ENCODE data around the gene TBL1X.
"Not testable (repeated sequence)": the region's sequence is repeated elsewhere in the genome, so short reads cannot be mapped to it uniquely, and the experiment has no call there.

The TBL1X gene

GRCh38 chrX:9436812-9437211 lies 28.0 kb upstream of the TBL1X start:
- Histone ChIP-seq H3K9ac (ENCODE audit: low read depth, low read length) (no peak overlapping the region), H3K4me3 (ENCODE audit: low read length) (no peak overlapping the region), H3K4me2 (ENCODE audit: low read length) (no peak overlapping the region), H3K4me1 (ENCODE audit: control insufficient read depth, insufficient read depth, low read length) (no peaks in the 10 kb centered on the region), H3K36me3 (ENCODE audit: insufficient read depth, low read length) (no peaks in the 10 kb centered on the region), H3K9me3 (replicated peaks; ENCODE audit: low read length) (no peaks in the 10 kb centered on the region), H3K27me3 (ENCODE audit: control insufficient read depth, insufficient read depth, low read length) (no peaks in the 10 kb centered on the region)

DNA sequence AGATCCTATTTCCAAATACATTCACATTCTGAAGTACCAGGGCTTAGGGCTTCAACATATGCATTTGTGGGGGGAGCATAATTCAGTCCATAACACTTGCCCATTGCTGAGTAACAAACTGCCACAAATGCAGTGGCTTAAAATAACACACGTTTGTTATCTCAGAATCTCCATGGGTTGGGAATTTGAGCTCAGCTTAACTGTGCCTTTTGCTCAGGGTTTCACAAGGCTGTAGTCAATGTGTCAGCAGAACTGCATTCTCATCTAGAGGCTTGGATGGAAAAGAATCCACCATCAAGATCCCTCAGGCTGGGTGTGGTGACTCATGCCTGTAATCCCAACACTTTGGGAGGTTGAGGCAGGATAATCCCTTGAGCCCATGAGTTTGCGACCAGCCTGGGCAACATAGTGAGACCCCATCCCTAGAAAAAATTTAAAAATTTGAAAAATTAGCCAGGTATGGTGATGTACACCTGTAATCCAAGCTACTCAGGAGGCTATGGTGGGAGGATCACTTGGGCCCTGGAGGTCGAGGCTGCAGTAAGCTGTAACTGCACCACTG lies 25.8 kb upstream of the TBL1X start:
- no peak overlapping the region for H3K4me3 ChIP-seq (ENCODE audit: low read length)
- no peaks in the 10 kb centered on the region for H3K27me3 ChIP-seq (ENCODE audit: control insufficient read depth, insufficient read depth, low read length)
- H3K4me1 ChIP-seq (ENCODE audit: control insufficient read depth, insufficient read depth, low read length) = no peaks in the 10 kb centered on the region
- H3K9ac ChIP-seq (ENCODE audit: low read depth, low read length) = no peak overlapping the region
- no peak overlapping the region for H3K4me2 ChIP-seq (ENCODE audit: low read length)
- H3K36me3 ChIP-seq (ENCODE audit: insufficient read depth, low read length) = no peaks in the 10 kb centered on the region
- H3K9me3 ChIP-seq (replicated peaks; ENCODE audit: low read length) = no peaks in the 10 kb centered on the region

DNA sequence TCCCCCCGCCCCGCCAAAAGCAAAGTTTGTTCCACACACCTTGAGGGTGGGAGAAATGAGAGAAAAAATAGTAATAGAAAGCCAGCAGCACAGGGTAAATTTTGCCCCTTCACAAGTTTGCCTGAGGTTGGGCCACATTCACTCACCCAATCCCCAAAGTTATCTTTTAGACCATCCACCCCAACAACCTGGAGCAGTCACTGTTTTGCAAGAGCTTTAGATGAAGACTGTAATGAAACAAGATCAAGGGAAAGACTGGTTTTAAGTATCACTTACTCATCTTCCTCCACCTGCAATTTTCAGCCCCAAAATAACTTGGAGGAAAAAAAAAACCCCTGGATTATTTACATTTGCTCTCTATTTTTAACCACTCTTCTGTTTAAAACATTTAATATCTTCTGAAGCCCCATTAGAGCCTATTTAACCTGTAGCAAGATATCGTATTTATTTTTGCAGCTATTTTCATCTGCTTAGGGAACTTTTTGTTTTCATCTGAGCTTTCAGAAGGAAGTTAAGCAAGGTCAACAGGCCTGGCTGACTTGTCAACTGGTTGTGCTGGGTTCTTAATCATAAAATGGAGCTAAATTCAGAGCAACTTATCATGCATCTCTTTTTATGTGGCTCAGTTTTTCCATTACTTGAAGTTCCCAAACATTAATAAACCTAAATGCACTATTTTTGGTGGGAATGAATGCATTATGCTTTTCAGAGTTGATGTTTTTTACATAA lies 24.6 kb upstream of the TBL1X start:
- Histone ChIP-seq H3K9ac (ENCODE audit: low read depth, low read length) (no peak overlapping the region), H3K4me3 (ENCODE audit: low read length) (no peak overlapping the region), H3K9me3 (replicated peaks; ENCODE audit: low read length) (no peaks in the 10 kb centered on the region), H3K27me3 (ENCODE audit: control insufficient read depth, insufficient read depth, low read length) (no peaks in the 10 kb centered on the region), H3K36me3 (ENCODE audit: insufficient read depth, low read length) (no peaks in the 10 kb centered on the region), H3K4me1 (ENCODE audit: control insufficient read depth, insufficient read depth, low read length) (no peaks in the 10 kb centered on the region), H3K4me2 (ENCODE audit: low read length) (no peak overlapping the region)

DNA sequence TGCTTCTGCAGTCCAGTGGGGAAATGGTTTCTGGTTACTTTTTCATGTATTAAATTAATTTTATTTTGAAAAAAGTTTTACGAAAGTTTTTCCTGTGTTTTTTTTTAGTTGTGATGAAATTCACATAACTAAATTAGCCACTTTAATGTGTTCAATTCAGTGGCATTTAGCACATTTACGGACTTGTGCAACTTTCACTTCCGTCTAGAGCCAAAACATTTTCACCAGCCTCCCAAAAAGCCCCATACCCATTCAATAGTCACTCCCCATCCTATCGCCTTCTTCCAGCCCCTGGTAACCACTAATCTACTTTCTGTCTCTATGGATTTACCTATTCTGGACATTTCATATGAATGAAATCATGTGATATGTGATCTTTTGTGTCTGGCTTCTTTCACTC lies 22.8 kb upstream of the TBL1X start:
- Histone ChIP-seq H3K4me3 (ENCODE audit: low read length) (no peak overlapping the region), H3K36me3 (ENCODE audit: insufficient read depth, low read length) (no peaks in the 10 kb centered on the region), H3K9me3 (replicated peaks; ENCODE audit: low read length) (no peaks in the 10 kb centered on the region), H3K4me2 (ENCODE audit: low read length) (no peak overlapping the region), H3K9ac (ENCODE audit: low read depth, low read length) (no peak overlapping the region), H3K27me3 (ENCODE audit: control insufficient read depth, insufficient read depth, low read length) (no peaks in the 10 kb centered on the region), H3K4me1 (ENCODE audit: control insufficient read depth, insufficient read depth, low read length) (no peaks in the 10 kb centered on the region)

DNA sequence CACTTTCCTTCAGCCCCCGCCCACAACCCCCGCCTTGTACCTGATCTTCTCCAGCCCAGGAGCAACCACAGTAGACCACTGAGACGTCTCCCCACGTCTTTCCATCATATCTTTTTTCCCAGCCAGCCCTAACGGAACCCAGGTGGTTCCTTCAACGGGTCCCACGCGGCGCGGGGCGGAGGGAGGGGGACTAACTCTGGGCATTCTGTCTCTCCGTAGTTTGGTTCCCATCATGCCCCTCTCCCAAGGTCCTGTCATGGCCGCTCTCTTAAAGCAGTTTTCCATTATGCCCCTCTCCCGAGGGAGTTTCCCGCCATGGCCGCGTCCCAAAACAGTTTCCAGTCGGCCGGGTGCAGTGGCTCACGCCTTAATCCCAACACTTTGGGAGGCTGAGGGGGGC lies 21.5 kb upstream of the TBL1X start:
- Histone ChIP-seq H3K4me2 (ENCODE audit: low read length) (no peak overlapping the region), H3K9ac (ENCODE audit: low read depth, low read length) (no peak overlapping the region), H3K36me3 (ENCODE audit: insufficient read depth, low read length) (no peaks in the 10 kb centered on the region), H3K9me3 (replicated peaks; ENCODE audit: low read length) (no peaks in the 10 kb centered on the region), H3K4me3 (ENCODE audit: low read length) (no peak overlapping the region), H3K4me1 (ENCODE audit: control insufficient read depth, insufficient read depth, low read length) (no peaks in the 10 kb centered on the region), H3K27me3 (ENCODE audit: control insufficient read depth, insufficient read depth, low read length) (no peaks in the 10 kb centered on the region)

DNA sequence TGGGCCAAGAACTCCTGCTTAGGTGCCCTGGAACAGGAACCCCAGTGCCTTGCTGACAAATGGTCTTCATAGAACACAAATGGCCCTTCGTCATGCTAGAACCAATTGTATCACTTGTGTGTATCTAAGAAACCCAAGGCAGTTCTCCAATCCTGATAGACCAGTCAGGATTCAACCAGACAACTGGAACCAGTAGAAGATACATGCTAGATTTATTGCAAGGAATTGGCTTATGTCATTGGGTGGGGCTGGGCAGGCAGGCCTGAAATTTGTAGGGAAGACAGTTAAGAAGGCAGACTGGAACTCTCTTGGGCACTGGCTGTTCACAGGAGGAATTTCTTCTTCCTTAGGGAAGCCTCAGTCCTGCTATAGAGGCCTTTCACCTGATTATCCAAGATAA lies 17.0 kb upstream of the TBL1X start:
- no peaks in the 10 kb centered on the region for H3K4me1 ChIP-seq (ENCODE audit: control insufficient read depth, insufficient read depth, low read length)
- H3K9me3 ChIP-seq (replicated peaks; ENCODE audit: low read length) = no peaks in the 10 kb centered on the region
- H3K36me3 ChIP-seq (ENCODE audit: insufficient read depth, low read length) = no peaks in the 10 kb centered on the region
- H3K4me2 ChIP-seq (ENCODE audit: low read length) = no peak overlapping the region
- no peaks in the 10 kb centered on the region for H3K27me3 ChIP-seq (ENCODE audit: control insufficient read depth, insufficient read depth, low read length)
- no peak overlapping the region for H3K9ac ChIP-seq (ENCODE audit: low read depth, low read length)
- H3K4me3 ChIP-seq (ENCODE audit: low read length) = no peak overlapping the region

- no peak overlapping the region for H3K9ac ChIP-seq (ENCODE audit: low read depth, low read length)
- H3K36me3 ChIP-seq (ENCODE audit: insufficient read depth, low read length) = no peaks in the 10 kb centered on the region
- no peak overlapping the region for H3K4me2 ChIP-seq (ENCODE audit: low read length)
- H3K4me3 ChIP-seq (ENCODE audit: low read length) = no peak overlapping the region
- H3K4me1 ChIP-seq (ENCODE audit: control insufficient read depth, insufficient read depth, low read length) = no peaks in the 10 kb centered on the region
- H3K27me3 ChIP-seq (ENCODE audit: control insufficient read depth, insufficient read depth, low read length) = no peaks in the 10 kb centered on the region
- no peaks in the 10 kb centered on the region for H3K9me3 ChIP-seq (replicated peaks; ENCODE audit: low read length)
Observed at GRCh38 chrX:9456250-9457074, 8.4 kb upstream of the TBL1X start.

GRCh38 chrX:9458034-9458433 lies 6.8 kb upstream of the TBL1X start:
- H3K4me3 ChIP-seq (ENCODE audit: low read length); H3K9ac ChIP-seq (ENCODE audit: low read depth, low read length); H3K27me3 ChIP-seq (ENCODE audit: control insufficient read depth, insufficient read depth, low read length); H3K4me1 ChIP-seq (ENCODE audit: control insufficient read depth, insufficient read depth, low read length); H3K4me2 ChIP-seq (ENCODE audit: low read length); H3K9me3 ChIP-seq (replicated peaks; ENCODE audit: low read length); H3K36me3 ChIP-seq (ENCODE audit: insufficient read depth, low read length): not testable (repeated sequence)

DNA sequence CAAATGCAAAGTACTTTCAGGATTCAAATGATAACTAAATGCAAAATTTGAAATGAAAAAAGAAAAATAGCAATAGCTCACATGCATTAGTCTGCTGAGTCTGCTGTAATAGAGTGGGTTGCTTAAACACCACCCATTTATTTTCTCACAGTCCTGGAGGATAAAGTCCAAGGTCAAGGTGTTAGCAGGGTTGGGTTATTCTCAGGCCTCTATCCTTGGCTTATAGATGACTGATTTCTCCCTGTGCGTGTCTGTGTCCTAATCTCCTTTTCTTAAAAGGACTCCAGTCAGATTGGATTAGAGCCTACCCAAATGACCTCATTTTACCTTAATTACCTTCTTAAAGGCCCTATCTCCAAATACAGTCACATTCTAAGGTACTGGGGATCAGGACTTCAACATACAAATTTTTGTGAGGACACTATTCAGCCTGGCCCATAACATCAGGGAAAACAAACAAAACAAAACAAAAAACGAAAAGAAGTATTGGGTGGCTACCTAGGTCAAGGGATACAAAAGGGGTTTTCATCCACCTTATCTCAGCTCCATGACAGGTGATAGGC lies 6.3 kb upstream of the TBL1X start:
- H3K27me3 ChIP-seq (ENCODE audit: control insufficient read depth, insufficient read depth, low read length) = no peaks in the 10 kb centered on the region

GRCh38 chrX:9459186-9459748 lies 5.6 kb upstream of the TBL1X start:
- no peaks in the 10 kb centered on the region for H3K36me3 ChIP-seq (ENCODE audit: insufficient read depth, low read length)
- no peaks in the 10 kb centered on the region for H3K9me3 ChIP-seq (replicated peaks; ENCODE audit: low read length)
- H3K27me3 ChIP-seq (ENCODE audit: control insufficient read depth, insufficient read depth, low read length) = no peaks in the 10 kb centered on the region
- no peak overlapping the region for H3K9ac ChIP-seq (ENCODE audit: low read depth, low read length)
- no peak overlapping the region for H3K4me2 ChIP-seq (ENCODE audit: low read length)
- peaks cover 8% of the 10 kb centered on the region for H3K4me1 ChIP-seq (ENCODE audit: control insufficient read depth, insufficient read depth, low read length)
- H3K4me3 ChIP-seq (ENCODE audit: low read length) = no peak overlapping the region

More for the DNA sequence above, 6.3 kb upstream of the TBL1X start:
- Histone ChIP-seq H3K9me3 (replicated peaks; ENCODE audit: low read length) (no peaks in the 10 kb centered on the region), H3K4me3 (ENCODE audit: low read length) (no peak overlapping the region), H3K4me1 (ENCODE audit: control insufficient read depth, insufficient read depth, low read length) (peaks cover 8% of the 10 kb centered on the region), H3K4me2 (ENCODE audit: low read length) (no peak overlapping the region), H3K9ac (ENCODE audit: low read depth, low read length) (no peak overlapping the region), H3K36me3 (ENCODE audit: insufficient read depth, low read length) (no peaks in the 10 kb centered on the region)

DNA sequence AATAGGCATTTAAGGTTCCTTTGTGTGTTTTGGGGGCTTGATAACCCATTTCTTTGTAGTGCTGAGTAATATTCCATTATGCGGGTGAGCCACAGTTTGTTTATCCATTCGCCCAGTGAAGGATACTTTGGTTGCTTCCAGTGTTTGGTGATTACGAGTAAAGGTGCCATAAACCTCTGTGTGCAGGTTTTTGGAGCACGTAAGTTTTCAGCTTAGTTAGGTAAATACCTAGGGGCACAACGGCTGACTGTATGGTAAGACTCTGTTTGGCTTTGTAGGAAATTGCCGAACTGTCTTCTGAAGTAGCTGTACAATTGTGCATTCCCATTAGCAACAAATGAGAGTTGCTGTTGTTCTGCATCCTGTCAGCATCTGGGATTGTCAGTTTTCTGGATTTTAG lies 3.8 kb upstream of the TBL1X start:
- Histone ChIP-seq H3K27me3 (ENCODE audit: control insufficient read depth, insufficient read depth, low read length) (no peaks in the 10 kb centered on the region), H3K9me3 (replicated peaks; ENCODE audit: low read length) (no peaks in the 10 kb centered on the region), H3K9ac (ENCODE audit: low read depth, low read length) (no peak overlapping the region), H3K36me3 (ENCODE audit: insufficient read depth, low read length) (no peaks in the 10 kb centered on the region), H3K4me1 (ENCODE audit: control insufficient read depth, insufficient read depth, low read length) (peaks cover 8% of the 10 kb centered on the region), H3K4me3 (ENCODE audit: low read length) (no peak overlapping the region), H3K4me2 (ENCODE audit: low read length) (no peak overlapping the region)

All from skeletal muscle satellite cell (primary cell).